GM18505 (cell line): ENCODE data around the gene PARD3B.

Source experiments
- ATAC-seq: cut with Tn5 transposase; IDR thresholded peaks from one replicate; pipeline ENCODE4 v1.9.1; 2021; ENCODE audit not compliant: unreplicated experiment
- POLR2A ChIP-seq: IDR thresholded peaks from 4 replicates; pipeline ENCODE4 v1.6.1; 2011; ENCODE audit warnings: borderline replicate concordance; ENCODE audit not compliant: insufficient read depth, insufficient read length; ENCODE audit errors: extremely low read depth

Gene PARD3B

GRCh38 chr2:205401511-205401910, 856.2 kb downstream of the PARD3B start:
- TF ChIP-seq POLR2A, result no peak
- no peak for ATAC-seq

- TF ChIP-seq POLR2A, result no peak
- no peak for ATAC-seq
Measured at GRCh38 chr2:205402011-205402410, 856.7 kb downstream of the PARD3B start.

- no peak for ATAC-seq
- TF ChIP-seq POLR2A, result no peak
Measured at GRCh38 chr2:205403244-205403825, 858.1 kb downstream of the PARD3B start.

GRCh38 chr2:205405194-205405593, 859.9 kb downstream of the PARD3B start:
- ATAC-seq, result no peak

DNA sequence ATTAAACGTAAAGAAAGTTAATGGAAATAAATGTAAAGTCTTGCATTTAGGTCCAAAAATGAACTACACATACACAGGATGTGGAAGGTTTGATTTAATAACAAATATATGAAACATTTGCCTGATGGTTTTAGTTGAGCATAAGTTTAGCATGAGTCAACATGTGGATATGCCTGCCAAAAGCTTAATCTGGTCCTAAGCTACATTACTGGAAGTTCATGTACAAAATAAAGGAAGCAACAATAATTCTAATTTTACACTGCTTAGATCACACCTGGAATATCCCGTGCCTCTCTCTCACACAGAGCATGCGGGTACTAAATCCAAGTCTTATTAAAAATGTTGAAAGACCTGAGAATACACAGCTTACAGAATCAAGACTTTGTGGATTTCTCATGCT, 860.5 kb downstream of the PARD3B start:
- no peak for TF ChIP-seq POLR2A
- no peak for ATAC-seq

More at GRCh38 chr2:205405194-205405593, 859.9 kb downstream of the PARD3B start:
- no peak for TF ChIP-seq POLR2A

DNA sequence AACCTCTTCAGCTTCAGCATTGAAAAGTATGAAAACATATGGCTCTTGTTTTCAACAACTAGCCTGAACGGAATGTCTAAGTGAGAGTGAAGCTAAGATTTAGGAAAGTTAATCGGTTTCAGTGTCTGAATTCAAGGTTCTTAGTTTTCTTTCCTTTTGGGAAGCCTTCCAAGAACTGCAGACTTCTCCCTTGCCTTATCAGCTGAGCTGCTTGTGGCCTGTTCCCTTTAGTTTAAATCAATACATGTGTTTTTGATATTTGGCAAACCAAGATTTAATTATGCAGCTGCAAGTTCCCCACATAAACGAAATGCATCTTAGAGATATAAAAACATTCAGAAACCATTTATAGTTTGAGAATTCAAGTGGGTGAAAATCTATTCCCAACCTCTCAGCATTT, 862.7 kb downstream of the PARD3B start:
- ATAC-seq, result no peak
- no peak for TF ChIP-seq POLR2A

- no peak for ATAC-seq
- no peak for TF ChIP-seq POLR2A
Measured at GRCh38 chr2:205408696-205409095, 863.4 kb downstream of the PARD3B start.

- no peak for TF ChIP-seq POLR2A
- ATAC-seq, result no peak
Measured at GRCh38 chr2:205409411-205409810, 864.1 kb downstream of the PARD3B start.

- TF ChIP-seq POLR2A, result no peak
- ATAC-seq, result no peak
Measured at GRCh38 chr2:205411558-205411957, 866.3 kb downstream of the PARD3B start.

GRCh38 chr2:205424326-205424725, 879.1 kb downstream of the PARD3B start:
- ATAC-seq, result no peak
- no peak for TF ChIP-seq POLR2A

DNA sequence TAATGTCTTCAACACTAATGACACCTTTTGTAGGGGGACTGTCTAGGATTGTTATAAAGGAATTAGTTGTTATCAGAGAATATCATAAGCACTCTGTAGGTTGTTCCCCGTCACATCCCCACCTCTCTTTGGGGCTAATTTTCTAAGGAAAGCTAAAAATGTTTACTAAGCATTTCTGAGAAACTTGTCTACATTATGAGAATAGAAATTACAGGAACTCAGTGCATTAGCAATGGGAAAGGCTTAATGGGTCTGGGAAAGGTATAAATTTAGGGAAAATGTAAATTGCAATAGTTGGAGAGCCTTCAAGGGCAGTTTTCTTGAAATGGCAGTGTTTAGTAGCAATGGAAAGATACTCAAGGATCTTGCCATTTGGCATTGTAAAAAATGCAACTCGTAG, 879.8 kb downstream of the PARD3B start:
- TF ChIP-seq POLR2A, result no peak
- ATAC-seq, result no peak

- TF ChIP-seq POLR2A, result no peak
- no peak for ATAC-seq
Measured at GRCh38 chr2:205427112-205427511, 881.8 kb downstream of the PARD3B start.

- no peak for ATAC-seq
- TF ChIP-seq POLR2A, result no peak
Measured at GRCh38 chr2:205428811-205429210, 883.5 kb downstream of the PARD3B start.

- TF ChIP-seq POLR2A, result no peak
- ATAC-seq, result no peak
Measured at GRCh38 chr2:205435970-205436369, 890.7 kb downstream of the PARD3B start.

DNA sequence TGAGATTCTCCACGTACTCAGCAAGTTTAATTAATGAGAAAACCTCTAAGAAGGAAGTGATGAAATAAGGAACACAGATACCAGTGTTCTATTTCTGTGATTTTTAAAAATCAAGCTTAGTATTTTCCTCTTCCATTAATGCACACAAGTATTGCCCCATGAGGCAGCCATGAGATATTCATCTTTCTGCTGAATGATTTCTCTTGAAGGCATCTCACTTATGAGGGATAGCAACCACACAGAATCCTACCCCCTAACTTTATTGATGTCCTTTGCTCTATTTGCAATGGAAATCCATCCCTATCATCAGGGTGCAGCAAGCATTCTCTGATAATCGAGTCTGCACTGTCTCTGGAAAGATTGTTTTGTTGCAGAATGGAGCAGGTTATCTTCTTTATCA, 893.0 kb downstream of the PARD3B start:
- no peak for ATAC-seq
- no peak for TF ChIP-seq POLR2A
